Activated CD8-positive, alpha-beta memory T cell treated with anti-CD3 and anti-CD28 coated beads for 4 hours (primary cell): ENCODE results near the gene NOP9.
"Not testable (repeated sequence)": the region's sequence is repeated elsewhere in the genome, so short reads cannot be mapped to it uniquely, and the experiment has no call there.

Experiments used
- DNase-seq, 2 donors: peaks; one replicate each; pipeline ENCODE4 v3.0.0-alpha.2; 2020; ENCODE audit warnings: low read depth in 2 of 2

NOP9 gene

DNA sequence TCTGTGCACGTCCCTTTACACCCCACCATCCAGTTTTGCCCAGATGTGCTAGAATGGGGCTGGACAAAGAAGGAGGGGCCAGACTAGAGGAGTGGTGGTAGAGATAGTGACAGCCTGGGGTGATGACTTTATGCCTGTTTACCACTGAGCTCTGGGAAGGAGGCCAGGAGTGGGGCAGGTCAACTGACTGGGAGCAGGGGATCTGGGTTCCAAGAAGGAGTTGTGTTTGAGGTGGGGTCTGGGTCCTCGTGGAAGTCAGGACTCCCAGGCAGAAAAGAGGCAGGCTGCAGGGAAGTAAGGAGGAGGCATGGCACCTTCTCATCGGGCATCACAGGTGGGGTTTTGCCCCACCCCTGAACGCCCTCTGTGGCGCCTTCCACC lies 10.6 kb downstream of the NOP9 start:
- DNase-seq: no peak

DNA sequence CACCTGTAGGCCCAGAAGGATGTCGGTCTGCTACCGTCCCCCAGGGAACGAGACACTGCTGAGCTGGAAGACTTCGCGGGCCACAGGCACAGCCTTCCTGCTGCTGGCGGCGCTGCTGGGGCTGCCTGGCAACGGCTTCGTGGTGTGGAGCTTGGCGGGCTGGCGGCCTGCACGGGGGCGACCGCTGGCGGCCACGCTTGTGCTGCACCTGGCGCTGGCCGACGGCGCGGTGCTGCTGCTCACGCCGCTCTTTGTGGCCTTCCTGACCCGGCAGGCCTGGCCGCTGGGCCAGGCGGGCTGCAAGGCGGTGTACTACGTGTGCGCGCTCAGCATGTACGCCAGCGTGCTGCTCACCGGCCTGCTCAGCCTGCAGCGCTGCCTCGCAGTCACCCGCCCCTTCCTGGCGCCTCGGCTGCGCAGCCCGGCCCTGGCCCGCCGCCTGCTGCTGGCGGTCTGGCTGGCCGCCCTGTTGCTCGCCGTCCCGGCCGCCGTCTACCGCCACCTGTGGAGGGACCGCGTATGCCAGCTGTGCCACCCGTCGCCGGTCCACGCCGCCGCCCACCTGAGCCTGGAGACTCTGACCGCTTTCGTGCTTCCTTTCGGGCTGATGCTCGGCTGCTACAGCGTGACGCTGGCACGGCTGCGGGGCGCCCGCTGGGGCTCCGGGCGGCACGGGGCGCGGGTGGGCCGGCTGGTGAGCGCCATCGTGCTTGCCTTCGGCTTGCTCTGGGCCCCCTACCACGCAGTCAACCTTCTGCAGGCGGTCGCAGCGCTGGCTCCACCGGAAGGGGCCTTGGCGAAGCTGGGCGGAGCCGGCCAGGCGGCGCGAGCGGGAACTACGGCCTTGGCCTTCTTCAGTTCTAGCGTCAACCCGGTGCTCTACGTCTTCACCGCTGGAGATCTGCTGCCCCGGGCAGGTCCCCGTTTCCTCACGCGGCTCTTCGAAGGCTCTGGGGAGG lies 11.3 kb downstream of the NOP9 start, which contains the start of gene LTB4R:
TSS of gene LTB4R (plus strand) at position 857 of the 959 bp plus-strand sequence. CDS start 4,150 bp downstream, outside the sequence.
- no peak for DNase-seq

DNA sequence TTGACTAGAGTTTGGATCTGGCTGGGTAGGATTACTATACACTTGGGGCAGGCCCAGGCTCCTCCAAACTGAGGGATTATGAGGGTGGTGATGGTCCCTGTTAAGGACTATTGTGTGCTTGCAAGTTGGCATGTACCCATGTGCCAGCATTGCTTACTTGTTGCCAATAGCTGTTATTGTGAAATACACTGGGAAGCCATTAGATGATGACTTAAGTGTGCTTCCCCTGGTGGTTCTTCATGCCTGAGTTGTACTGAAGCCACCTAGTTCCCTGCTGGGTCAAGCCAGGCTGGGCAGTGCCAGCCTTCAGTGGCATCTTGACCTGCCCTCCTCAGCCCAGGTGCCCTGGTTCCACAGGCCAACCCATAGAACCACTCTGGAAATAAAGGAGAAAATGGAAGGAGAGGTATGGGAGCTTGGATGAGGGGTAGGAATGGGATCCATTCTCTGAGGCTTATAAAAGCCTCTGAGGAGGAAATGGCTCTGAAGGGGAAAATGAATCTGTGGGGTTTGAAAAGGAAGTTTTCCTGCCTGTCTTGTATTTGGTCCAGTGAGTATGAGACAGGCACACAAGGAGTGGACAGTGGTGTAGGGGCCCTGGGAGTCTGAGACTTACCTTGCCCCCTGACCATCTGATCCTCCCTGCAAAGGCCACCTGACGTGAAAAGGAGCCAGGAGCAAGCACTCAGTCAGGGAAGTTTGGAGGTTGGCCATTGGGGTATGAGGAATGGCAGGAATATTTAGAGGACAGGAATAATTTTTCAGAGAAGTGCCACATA lies 12.4 kb downstream of the NOP9 start:
- no peak for DNase-seq

DNA sequence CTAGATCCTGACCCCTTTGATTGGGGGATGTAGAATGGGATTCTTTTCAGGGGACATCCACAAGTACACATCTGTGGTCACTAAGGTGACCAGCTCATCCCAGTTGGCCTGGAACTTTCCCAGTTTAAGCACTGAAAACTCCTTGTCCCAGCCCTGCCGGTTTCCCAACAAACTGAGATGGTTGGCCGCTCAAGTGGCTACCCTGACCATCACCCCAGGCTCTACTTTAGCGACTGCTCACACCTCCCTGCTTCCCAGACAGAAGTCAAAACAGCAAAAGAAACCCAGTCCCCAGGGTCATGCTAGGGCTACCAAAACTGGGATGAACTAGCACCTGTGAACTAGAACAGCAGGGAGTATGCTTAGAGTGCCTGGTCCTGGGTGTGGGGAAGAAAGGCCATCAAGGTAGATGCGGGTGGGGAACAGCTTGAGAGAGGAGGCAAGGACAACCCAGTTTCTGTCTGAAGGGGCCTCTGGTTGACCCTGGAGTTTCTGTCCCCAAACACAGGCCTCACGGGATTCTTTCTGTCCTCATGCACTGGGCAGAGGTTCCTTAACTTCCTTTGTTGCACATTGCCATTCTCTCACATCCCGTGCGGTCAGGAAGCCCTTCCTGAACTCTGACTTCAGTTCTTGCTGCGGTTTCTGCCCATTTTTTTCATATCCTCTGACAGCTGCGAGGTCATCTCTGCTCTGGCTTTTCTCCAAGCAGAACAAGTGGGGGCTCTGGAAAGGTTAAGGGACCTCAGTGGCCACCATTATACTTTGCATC lies 13.3 kb downstream of the NOP9 start:
- no peak for DNase-seq

DNA sequence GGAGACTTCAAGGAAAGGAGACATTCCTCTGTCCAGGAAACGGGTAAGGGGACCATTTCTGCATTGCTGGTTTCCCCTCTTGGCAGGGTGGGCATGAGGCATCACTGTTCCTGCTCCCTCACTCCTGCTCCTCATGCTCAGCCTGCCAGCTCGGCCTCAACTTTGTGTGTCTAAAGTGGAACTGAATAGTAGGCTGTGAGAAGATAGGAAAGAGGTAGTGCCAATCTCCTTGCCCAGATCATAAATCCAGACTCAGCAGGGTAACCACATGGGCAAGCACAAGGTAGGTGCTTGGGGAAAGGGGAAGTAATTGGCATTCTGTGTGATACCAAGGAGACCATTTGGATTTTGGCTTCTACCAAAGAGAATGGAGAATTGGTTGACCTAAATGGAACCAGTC lies 14.3 kb downstream of the NOP9 start:
- no peak for DNase-seq

DNA sequence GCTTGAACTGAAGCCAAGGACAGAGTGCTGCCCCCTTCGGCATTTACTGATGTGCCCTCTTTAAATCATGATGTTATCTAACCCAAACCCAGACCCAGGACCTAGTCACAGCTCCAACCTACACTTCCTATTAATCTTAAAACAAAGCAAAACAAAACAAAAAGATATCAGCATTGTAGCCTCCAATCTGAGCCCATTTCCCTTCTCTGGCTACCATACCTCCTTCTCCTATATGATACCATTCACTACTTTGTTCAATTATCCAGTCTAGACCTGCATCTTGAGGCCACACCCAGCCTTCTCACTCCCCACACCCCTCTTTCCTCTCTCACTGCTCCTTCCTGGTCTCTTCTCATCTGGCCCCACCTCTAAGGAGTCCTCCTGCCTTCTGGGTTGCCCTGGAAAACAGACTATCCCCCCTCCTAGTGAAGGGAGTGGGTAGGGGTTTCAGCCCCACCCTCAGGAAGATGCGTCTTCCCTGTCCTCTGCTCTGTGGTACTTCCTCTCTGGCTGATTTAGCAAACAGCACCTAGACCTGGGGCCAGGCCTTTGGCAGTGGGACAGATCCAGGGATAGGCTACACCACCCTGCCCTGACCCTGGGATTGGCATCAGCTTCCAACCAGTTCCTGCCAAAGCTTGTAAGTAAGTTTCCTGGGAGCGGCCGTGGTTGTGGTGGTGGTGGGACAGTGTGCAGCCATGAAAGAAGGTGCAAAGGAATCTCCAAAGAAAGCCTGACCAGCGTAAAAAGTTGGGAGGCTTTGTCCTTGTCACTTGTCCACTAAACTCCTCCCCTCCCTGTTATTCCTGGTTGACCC lies 14.9 kb downstream of the NOP9 start:
- DNase-seq: no peak

DNA sequence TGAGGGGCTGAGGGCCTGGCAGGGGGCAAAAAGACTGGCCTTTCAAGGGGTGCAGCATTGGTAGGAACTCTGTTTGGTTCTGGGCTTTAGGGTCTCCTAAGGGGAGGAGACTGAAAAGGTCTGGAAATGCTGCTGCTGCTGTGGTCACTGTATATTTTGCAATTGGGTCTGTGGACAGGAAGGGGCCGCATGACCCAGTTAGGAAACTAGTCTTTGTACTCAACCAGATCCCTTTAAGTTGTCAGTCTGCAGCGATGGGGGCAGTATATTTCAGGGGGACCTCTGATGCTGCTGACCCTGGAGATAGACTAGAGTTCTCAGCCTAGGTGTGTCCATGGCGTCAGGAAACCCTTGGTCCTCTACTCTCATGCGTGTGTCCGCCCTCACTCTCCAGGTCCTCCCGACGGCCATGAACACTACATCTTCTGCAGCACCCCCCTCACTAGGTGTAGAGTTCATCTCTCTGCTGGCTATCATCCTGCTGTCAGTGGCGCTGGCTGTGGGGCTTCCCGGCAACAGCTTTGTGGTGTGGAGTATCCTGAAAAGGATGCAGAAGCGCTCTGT lies 15.7 kb downstream of the NOP9 start:
- DNase-seq: no peak

DNA sequence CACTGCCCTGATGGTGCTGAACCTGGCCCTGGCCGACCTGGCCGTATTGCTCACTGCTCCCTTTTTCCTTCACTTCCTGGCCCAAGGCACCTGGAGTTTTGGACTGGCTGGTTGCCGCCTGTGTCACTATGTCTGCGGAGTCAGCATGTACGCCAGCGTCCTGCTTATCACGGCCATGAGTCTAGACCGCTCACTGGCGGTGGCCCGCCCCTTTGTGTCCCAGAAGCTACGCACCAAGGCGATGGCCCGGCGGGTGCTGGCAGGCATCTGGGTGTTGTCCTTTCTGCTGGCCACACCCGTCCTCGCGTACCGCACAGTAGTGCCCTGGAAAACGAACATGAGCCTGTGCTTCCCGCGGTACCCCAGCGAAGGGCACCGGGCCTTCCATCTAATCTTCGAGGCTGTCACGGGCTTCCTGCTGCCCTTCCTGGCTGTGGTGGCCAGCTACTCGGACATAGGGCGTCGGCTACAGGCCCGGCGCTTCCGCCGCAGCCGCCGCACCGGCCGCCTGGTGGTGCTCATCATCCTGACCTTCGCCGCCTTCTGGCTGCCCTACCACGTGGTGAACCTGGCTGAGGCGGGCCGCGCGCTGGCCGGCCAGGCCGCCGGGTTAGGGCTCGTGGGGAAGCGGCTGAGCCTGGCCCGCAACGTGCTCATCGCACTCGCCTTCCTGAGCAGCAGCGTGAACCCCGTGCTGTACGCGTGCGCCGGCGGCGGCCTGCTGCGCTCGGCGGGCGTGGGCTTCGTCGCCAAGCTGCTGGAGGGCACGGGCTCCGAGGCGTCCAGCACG lies 16.4 kb downstream of the NOP9 start:
- DNase-seq: no peak

DNA sequence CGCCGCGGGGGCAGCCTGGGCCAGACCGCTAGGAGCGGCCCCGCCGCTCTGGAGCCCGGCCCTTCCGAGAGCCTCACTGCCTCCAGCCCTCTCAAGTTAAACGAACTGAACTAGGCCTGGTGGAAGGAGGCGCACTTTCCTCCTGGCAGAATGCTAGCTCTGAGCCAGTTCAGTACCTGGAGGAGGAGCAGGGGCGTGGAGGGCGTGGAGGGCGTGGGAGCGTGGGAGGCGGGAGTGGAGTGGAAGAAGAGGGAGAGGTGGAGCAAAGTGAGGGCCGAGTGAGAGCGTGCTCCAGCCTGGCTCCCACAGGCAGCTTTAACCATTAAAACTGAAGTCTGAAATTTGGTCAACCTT lies 16.9 kb downstream of the NOP9 start:
- no peak for DNase-seq

DNA sequence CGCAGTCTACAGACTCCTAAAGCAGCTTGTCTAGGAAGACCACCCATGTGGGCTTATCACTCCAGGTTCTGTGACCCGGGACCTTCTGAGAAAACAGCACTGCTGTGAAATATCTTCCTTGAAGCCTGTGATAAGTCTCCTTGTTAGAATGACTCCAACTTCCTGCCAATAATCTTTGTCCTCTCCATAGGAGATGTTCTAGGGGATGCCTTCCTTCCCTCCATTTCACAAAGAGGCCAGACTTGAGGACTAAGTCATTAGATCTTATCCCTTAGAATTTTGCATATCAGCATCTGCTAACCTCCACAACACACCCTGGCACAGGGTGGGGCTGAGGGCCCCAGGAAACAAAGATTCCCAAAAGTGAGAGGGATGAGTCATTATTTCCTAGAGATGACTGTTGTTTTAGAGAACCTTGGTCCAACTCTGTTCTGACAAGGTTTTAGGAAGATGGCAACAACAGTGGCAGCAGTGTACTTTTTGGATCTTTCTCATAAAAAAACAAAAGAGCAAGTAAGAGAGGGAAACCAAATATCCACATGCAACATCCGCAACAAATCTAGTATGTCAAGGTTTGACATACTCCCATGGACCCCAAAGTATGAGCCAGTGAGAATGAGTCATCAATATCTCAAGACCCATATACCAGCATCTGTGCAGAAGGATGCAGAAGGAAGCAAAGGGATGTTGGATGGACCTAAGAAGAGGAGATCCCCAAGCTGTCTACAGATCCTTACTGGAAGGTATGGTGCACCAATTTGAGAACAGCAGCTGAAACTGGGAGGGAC lies 17.7 kb downstream of the NOP9 start:
- DNase-seq: no peak

DNA sequence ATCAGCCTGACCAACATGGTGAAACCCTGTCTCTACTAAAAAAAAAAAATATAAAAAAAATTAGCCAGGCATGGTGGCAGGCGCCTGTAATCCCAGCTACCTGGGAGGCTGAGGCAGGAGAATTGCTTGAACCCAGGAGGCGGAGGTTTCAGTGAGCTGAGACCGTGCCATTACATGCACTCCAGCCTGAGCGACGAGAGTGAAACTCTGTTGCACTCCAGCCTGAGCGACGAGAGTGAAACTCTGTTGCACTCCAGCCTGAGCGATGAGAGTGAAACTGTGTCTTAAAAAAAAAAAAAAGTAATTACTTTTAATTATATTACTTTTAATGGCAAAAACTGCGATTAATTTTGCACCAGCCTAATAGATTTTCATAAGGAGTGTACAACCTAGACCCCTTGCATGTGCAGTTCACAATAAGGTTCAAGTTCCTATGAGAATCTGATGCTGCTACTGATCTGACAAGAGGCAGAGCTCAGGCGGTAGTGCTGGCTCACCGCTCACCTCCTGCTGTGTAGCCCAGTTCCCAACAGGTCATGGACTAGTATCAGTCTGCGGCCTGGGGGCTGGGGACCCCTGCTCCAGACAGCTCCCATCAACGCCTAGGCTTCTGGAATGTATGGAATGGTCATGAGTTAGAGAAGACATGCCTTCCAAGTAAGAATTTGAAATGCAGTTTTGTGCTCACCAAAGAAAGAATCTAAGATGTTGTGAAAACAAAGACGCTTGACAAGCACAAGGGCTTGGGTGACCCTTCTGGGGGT lies 21.7 kb downstream of the NOP9 start:
- DNase-seq: no peak

DNA sequence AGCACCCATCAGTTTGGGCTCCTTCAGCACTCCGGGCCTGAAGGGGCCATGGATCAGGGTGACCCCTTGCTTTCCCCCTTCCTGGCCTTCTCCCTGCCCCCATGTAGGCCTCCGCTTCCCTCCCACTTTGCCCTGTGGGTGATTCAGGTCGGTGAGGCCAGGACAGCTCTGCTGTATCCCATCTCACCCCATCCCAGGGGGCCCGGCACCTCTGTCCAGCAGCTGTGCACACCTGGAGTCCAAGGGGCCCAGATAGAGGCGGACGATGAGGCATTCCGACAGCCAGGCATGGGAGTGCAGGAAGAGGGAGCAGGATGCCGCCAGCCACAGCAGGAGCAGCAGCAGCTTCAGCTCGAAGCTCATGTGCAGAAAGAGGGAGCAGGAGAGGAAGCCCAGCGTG lies 23.0 kb downstream of the NOP9 start:
- DNase-seq: no peak

DNA sequence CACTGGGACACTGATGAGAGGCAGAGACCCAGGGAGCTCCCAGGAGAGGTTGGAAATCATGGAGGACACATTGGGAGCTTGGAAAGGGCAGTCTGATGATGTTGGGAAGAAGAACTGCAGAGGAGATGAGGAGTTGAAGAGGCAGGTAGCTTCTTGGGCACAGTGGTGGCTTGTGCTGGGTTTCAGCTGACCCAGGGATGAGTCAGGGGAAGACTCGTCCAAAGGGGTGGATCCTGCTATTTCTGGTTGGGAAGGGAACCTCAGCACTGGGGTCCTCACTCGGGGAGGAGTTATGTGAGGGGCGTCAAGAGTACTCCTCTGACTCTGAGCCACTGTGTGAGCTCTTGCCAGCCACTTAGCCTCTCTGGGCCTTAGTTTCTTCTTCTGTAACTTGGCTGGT lies 23.7 kb downstream of the NOP9 start:
- DNase-seq: no peak

DNA sequence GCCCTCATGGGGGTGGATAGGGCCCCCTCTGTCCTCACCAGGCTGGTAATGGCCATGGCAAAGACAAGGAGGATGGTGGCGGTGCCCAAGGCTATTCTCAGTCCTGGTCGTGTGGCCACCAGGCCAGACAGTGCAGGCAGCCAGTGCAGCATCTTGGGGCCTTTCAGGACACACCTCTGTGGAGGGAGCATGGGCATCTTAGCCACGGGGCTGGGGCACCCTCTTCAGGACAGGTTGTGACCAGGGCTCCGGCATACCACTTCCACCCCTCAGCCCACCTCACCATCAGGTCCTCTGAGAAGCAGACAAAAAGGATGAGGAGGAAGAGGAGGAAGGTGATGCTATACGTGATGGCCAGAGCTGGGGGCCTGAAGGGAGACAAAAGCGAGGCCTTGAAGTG lies 24.4 kb downstream of the NOP9 start:
- no peak for DNase-seq

DNA sequence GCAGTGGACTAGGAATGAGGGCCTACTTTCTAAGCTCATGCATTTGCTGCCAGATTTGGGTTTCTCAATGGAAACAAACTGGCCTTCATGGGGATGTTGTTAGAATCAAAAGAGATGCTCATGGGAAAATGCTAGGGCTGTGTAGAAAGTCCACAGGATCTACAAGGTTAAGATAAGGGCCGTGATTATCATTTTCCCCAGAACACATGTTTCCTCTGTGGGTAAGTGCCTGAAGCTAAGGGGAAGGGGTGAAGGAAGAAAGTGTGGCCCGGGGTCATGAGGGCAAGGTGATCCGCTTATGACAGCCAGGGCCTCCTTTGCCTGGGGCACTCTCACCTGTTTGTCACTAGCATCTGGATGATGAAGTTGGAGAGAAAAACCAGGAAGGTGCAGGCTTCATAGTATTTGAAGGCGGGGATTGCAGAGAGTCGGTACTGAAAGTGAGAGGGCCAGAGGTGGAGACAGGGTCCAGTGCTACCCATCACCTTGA lies 25.4 kb downstream of the NOP9 start:
- DNase-seq: no peak

DNA sequence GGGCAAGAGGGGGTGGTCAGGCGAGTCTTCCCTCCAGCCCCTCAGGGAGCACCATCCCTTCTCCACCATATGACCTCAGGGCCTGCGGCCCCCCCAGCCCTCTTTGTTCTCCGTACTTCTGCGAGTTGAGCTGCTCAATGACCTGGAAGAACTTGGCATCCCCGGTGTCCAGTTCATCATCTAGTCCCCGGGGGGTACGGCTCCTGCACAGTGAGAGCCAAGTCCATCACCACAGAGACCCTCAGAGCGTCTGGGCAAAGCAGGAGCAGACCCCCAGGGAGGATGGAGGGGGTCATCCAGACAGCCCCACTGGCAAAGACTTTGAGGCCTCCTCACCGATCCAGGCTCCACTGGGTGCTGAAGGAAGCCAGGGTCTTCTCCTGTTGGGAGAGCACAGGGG lies 26.3 kb downstream of the NOP9 start:
- DNase-seq: no peak

DNA sequence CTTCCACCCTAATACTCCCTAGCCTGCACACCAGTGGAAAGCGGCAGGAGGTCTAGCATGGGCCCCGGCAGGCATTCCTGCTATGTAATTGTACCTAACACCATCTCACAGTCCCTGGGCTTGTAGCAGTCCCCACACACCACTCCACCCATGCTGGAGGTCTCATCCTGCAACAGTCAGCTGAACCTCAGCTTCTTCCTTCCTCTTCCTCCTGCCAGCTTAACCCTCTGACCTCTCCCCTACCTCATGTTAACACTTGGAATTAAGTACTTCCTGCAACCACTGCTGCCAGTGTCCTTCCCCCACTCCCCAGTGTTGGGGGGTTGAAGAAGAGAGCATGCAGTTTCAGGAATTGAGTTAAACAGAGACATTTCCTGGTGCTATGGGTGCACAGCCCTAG lies 27.7 kb downstream of the NOP9 start:
- DNase-seq: no peak

DNA sequence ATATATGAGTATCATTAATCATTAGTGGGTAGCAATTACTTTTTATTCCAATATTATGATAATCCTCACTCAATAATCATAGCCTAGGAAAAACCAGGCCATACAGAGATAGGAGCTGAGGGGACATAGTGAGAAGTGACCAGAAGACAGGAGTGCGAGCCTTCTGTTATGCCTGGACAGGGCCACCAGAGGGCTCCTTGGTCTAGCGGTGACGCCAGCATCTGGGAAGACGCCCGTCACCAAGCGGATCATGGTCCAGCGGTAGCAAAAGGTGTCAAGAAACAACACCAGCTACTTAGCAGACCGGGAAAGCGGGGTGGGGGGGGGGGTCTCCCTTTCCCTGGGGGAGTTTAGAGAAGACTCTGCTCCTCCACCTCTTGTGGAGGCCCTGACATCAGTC lies 28.3 kb downstream of the NOP9 start:
- not testable (repeated sequence) for DNase-seq
